ENCODE results near the gene BAIAP3. TPM values are rescaled to one million over a fixed set of nuclear protein-coding genes. Genes with fewer than 3 reads are reported as not detected.

BAIAP3 gene
- polyA plus RNA-seq, 1 donor from 2014 or later, result 65.2 TPM

GRCh38 chr16:1289477-1289866, 44.0 kb upstream of the BAIAP3 start:
- TF ChIP-seq POLR2AphosphoS5 (IDR thresholded peaks at IDR 0.05) (no peak), SMC3 (conservative IDR thresholded peaks at IDR 0.05; ENCODE audit: poor library complexity) (no peak), MXI1 (conservative IDR thresholded peaks at IDR 0.05; ENCODE audit: poor library complexity, severe bottlenecking) (no peak), RAD21 (conservative IDR thresholded peaks at IDR 0.05) (no peak)

GRCh38 chr16:1290063-1290501, 43.4 kb upstream of the BAIAP3 start:
- H3K9me3 ChIP-seq (ENCODE audit: low read length), result no peaks in the 10 kb centered on the region
- H4K20me1 ChIP-seq (ENCODE audit: insufficient read depth), result no peaks in the 10 kb centered on the region
- no peaks in the 10 kb centered on the region for H3F3A ChIP-seq (ENCODE audit: insufficient read depth, low read length, poor library complexity, severe bottlenecking)
- no peaks in the 10 kb centered on the region for H3K27me3 ChIP-seq (ENCODE audit: insufficient read depth, low read depth, low read length)
- H3K4me3 ChIP-seq (ENCODE audit: low read length), result no peak overlapping the region
- no peak overlapping the region for H2AFZ ChIP-seq (ENCODE audit: low read depth, low read length)
- no peak overlapping the region for H3K4me2 ChIP-seq (ENCODE audit: low read length)
- H3K79me2 ChIP-seq (replicated peaks; ENCODE audit: insufficient read depth, low read length), result no peaks in the 10 kb centered on the region
- no peak for TF ChIP-seq REST (IDR thresholded peaks at IDR 0.05; ENCODE audit: borderline replicate concordance)
- no peak for TF ChIP-seq POLR2AphosphoS5 (IDR thresholded peaks at IDR 0.05)
- no peak for TF ChIP-seq SMC3 (conservative IDR thresholded peaks at IDR 0.05; ENCODE audit: poor library complexity)
- TF ChIP-seq, protein P1, sequence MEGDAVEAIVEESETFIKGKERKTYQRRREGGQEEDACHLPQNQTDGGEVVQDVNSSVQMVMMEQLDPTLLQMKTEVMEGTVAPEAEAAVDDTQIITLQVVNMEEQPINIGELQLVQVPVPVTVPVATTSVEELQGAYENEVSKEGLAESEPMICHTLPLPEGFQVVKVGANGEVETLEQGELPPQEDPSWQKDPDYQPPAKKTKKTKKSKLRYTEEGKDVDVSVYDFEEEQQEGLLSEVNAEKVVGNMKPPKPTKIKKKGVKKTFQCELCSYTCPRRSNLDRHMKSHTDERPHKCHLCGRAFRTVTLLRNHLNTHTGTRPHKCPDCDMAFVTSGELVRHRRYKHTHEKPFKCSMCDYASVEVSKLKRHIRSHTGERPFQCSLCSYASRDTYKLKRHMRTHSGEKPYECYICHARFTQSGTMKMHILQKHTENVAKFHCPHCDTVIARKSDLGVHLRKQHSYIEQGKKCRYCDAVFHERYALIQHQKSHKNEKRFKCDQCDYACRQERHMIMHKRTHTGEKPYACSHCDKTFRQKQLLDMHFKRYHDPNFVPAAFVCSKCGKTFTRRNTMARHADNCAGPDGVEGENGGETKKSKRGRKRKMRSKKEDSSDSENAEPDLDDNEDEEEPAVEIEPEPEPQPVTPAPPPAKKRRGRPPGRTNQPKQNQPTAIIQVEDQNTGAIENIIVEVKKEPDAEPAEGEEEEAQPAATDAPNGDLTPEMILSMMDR (IDR thresholded peaks at IDR 0.05; ENCODE audit: poor library complexity, severe bottlenecking), result no peak
- TF ChIP-seq EP300 (conservative IDR thresholded peaks at IDR 0.05; ENCODE audit: poor library complexity, severe bottlenecking), result no peak
- no peak for TF ChIP-seq RAD21 (conservative IDR thresholded peaks at IDR 0.05)
- TF ChIP-seq MXI1 (conservative IDR thresholded peaks at IDR 0.05; ENCODE audit: poor library complexity, severe bottlenecking), result no peak
- H3K36me3 ChIP-seq (ENCODE audit: insufficient read depth, low read length), result no peaks in the 10 kb centered on the region
- H3K9ac ChIP-seq (ENCODE audit: low read length), result no peak overlapping the region
- H3K27ac ChIP-seq (ENCODE audit: low read length), result no peak overlapping the region
- H3K9me2 ChIP-seq (ENCODE audit: insufficient read depth, low read length), result no peaks in the 10 kb centered on the region

More at GRCh38 chr16:1289477-1289866, 44.0 kb upstream of the BAIAP3 start:
- Histone ChIP-seq H3K9me2 (ENCODE audit: insufficient read depth, low read length) (no peaks in the 10 kb centered on the region), H3K9ac (ENCODE audit: low read length) (no peak overlapping the region), H3K79me2 (replicated peaks; ENCODE audit: insufficient read depth, low read length) (no peaks in the 10 kb centered on the region), H3K36me3 (ENCODE audit: insufficient read depth, low read length) (no peaks in the 10 kb centered on the region), H3K4me2 (ENCODE audit: low read length) (no peak overlapping the region), H3K9me3 (ENCODE audit: low read length) (no peaks in the 10 kb centered on the region), H2AFZ (ENCODE audit: low read depth, low read length) (no peak overlapping the region), H4K20me1 (ENCODE audit: insufficient read depth) (no peaks in the 10 kb centered on the region), H3K4me3 (ENCODE audit: low read length) (no peak overlapping the region), H3F3A (ENCODE audit: insufficient read depth, low read length, poor library complexity, severe bottlenecking) (no peaks in the 10 kb centered on the region), H3K27me3 (ENCODE audit: insufficient read depth, low read depth, low read length) (no peaks in the 10 kb centered on the region), H3K27ac (ENCODE audit: low read length) (no peak overlapping the region)

DNA sequence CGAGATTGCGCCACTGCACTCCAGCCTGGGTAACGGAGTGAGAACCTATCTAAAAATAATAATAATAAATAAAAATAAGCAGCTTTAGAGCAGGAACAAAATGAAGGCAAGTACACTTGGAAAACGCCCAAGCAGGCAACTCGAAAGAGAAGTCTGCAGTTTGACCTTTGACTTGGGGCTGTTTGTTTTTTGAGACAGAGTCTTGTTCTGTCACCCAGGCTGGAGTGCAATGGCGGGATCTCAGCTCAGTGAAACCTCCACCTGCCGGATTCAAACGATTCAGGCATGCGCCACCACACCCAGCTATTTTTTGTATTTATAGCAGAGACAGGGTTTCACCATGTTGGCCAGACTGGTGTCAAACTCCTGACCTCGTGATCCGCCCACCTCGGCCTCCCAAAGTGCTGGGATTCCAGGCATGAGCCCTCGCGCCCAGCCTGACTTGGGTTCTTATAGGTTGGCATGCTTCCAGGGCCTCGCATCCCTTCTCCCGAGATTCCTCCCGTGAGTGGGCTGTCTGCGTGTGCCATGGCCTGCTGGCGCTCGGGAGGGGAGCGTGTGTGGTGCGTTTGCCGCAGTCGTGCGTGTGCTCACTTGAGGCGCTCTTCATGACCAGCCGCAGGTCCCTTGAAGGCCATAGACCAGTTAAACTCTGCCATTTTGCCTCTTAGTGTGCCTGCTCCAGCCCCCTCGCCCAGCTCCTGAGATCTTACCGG, 42.4 kb upstream of the BAIAP3 start:
- Histone ChIP-seq H4K20me1 (ENCODE audit: insufficient read depth) (no peaks in the 10 kb centered on the region), H3K36me3 (ENCODE audit: insufficient read depth, low read length) (no peaks in the 10 kb centered on the region), H3K9me2 (ENCODE audit: insufficient read depth, low read length) (no peaks in the 10 kb centered on the region), H3K9ac (ENCODE audit: low read length) (no peak overlapping the region), H3K9me3 (ENCODE audit: low read length) (no peaks in the 10 kb centered on the region), H3K27ac (ENCODE audit: low read length) (no peak overlapping the region), H3K4me3 (ENCODE audit: low read length) (no peak overlapping the region), H2AFZ (ENCODE audit: low read depth, low read length) (no peak overlapping the region), H3K79me2 (replicated peaks; ENCODE audit: insufficient read depth, low read length) (no peaks in the 10 kb centered on the region), H3K4me2 (ENCODE audit: low read length) (no peak overlapping the region), H3F3A (ENCODE audit: insufficient read depth, low read length, poor library complexity, severe bottlenecking) (no peaks in the 10 kb centered on the region), H3K27me3 (ENCODE audit: insufficient read depth, low read depth, low read length) (no peaks in the 10 kb centered on the region)
- no peak for TF ChIP-seq POLR2AphosphoS5 (IDR thresholded peaks at IDR 0.05)

Measured in neural cell (in vitro differentiated cells).